AG09319 (cell line): ENCODE measurements around the gene AOC2.

Source experiments
- DNase-seq: peaks from one replicate; pipeline ENCODE4 v3.0.0-alpha.2; 2010; ENCODE audit warnings: low read depth; ENCODE audit errors: extremely low read depth
- CTCF ChIP-seq: IDR thresholded peaks from 2 replicates; pipeline ENCODE4 v1.5.1; 2011; ENCODE audit warnings: low read depth, mild to moderate bottlenecking, inconsistent platforms, low read length, moderate library complexity

Gene AOC2, protein sequence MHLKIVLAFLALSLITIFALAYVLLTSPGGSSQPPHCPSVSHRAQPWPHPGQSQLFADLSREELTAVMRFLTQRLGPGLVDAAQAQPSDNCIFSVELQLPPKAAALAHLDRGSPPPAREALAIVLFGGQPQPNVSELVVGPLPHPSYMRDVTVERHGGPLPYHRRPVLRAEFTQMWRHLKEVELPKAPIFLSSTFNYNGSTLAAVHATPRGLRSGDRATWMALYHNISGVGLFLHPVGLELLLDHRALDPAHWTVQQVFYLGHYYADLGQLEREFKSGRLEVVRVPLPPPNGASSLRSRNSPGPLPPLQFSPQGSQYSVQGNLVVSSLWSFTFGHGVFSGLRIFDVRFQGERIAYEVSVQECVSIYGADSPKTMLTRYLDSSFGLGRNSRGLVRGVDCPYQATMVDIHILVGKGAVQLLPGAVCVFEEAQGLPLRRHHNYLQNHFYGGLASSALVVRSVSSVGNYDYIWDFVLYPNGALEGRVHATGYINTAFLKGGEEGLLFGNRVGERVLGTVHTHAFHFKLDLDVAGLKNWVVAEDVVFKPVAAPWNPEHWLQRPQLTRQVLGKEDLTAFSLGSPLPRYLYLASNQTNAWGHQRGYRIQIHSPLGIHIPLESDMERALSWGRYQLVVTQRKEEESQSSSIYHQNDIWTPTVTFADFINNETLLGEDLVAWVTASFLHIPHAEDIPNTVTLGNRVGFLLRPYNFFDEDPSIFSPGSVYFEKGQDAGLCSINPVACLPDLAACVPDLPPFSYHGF

DNA sequence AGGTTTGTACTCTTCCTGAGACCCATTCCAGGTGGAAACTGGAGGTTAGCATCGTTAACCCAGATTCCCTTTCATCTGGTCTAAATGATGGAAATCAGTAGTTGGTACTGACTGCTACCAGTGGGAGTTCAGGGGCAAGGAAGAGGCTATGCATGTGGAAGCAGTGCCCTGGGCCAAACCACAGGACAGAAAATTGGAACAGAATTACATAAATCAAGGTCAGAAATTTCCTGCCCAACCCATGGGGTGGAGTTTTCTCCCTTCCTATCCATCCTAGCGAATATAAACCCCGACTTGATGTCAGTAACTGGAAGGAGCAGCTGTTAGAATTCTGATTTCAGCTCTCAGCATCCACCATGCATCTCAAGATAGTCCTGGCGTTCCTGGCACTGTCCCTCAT lies at the start of gene AOC2:
TSS of gene AOC2 (plus strand) at position 310 of the 400 bp plus-strand sequence. CDS start at position 357, 47 bp downstream.
- no peak for TF ChIP-seq CTCF
- DNase-seq = no peak

GRCh38 chr17:42795061-42795460 lies 49.3 kb upstream of the AOC2 start:
- TF ChIP-seq CTCF = no peak
- DNase-seq = no peak

- DNase-seq = no peak
- no peak for TF ChIP-seq CTCF
These were observed 48.9 kb upstream of the AOC2 start for GRCh38 chr17:42795465-42795864.

GRCh38 chr17:42796066-42796758 lies 48.2 kb upstream of the AOC2 start:
- no peak for TF ChIP-seq CTCF
- no peak for DNase-seq

DNA sequence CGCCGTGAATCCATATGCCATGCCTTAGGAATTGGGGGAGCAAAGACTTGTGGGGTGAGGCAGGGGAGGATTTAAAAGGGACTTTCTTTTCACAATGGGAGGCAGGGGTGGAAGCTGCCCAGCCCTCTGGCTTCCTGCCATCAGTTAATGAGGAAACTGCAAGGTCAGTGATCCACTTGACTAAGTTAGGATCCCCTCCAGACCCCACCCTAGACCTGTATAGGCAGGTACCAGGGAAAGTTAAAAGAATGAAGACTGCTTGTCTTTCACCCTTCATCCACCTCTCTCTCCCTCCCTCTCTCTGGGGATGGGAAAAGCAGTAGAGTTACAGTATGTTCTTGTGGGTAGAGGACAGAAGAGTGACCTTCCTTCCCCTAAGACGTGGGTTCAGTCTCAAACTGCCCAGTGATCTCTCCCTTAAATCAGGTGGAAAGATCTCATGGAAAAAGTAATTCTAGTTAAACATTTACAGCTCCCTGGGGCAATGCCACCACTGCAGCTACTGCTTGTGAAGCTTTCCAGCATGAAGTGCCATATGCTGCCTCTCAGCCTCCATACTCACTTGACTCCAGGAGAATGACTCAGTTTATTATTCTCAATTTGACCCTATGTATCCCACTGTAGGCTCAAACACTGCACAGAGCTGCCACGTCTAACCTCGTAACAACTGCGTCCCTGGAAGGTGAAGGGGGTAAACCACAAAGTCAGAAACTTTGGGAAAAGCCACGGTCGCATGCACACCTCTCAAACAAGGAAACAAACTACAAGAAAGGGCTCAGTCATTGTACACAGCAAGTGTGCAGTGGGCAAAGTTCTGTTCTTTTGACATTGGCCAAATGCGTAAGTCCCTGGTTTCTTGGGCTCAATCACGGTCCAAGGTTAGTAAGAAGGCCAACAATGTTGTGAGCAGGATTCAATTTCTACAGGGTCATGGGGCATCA lies 47.0 kb upstream of the AOC2 start:
- DNase-seq = no peak
- no peak for TF ChIP-seq CTCF

GRCh38 chr17:42798011-42798382 lies 46.4 kb upstream of the AOC2 start:
- TF ChIP-seq CTCF = no peak
- no peak for DNase-seq
